KG1 (cell line): ENCODE measurements around the gene MST1R.
"Not testable (repeated sequence)": the region's sequence is repeated elsewhere in the genome, so short reads cannot be mapped to it uniquely, and the experiment has no call there.

ENCODE experiments used
- DNase-seq: peaks from one replicate; lab custom pipeline; 2025; lab: John Stamatoyannopoulos, UW

Gene MST1R

DNA sequence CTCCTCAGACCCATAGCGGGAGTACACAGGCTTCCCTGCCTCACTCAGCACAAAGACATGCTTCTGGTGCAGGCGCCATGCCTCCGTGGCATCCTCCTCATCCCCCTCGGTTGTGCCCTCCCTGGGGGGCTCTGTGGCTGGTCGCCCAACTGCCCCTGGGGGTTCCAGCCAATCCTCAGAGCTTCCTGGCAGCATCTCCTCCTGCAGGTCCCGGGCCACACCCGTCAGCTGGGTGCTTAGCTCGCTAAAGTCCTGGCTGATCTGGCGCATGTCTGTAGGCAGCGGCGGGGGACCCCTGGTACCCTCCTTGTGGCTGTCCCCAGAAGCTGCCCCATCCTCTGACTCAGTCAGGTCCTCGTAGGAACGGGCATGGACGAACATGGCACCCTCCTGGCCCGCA is 7.9 kb upstream of the MST1R start:
- no peak for DNase-seq

DNA sequence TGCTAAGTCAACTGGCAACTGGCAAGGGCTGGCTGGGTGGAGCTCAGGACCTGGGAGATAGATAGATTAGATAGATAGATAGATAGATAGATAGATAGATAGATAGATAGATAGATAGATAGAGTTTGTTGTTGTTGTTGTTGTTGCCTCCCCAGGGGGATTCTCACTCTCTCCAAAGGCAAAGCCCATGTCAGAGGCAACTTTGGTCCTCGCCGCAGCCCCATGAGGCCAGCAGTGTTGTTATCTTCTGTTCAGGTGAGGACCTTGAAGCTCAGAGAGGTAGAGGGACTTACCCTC is 7.4 kb upstream of the MST1R start:
- DNase-seq: no peak

DNA sequence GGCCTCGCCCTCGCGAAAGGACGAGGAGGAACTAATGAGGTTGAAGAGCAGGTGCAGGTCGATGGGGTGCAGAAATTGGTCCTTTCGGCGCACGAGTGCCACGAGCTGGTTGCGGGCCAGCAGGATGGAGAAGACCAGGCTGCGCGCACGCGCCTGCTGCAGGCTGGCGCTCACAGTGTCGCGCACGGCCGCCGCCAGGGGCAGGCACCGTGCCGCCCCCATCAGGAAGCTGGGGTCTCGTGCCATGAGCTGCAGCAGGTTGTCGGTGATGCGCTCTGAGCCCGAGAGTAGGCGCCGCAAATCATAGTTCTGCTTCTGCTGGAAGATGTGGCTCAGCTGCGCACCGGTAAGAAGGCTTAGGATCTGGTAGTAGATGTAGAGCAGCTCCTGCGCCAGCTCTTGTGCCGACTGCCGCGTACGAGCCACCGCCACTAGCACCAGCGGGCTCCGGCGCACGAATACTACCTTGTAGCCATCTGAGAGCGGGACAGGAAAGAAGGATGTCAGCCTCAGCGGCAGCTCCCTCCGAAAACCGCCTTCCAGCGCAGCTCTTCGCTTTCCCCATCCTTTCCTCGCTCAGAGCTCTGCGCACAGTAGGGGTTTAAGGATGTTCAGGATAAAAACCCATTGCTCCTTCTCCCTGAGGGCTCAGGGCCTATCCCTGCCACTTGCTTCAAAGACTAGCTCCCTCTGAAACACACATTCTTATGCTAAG is 6.9 kb upstream of the MST1R start:
- no peak for DNase-seq

DNA sequence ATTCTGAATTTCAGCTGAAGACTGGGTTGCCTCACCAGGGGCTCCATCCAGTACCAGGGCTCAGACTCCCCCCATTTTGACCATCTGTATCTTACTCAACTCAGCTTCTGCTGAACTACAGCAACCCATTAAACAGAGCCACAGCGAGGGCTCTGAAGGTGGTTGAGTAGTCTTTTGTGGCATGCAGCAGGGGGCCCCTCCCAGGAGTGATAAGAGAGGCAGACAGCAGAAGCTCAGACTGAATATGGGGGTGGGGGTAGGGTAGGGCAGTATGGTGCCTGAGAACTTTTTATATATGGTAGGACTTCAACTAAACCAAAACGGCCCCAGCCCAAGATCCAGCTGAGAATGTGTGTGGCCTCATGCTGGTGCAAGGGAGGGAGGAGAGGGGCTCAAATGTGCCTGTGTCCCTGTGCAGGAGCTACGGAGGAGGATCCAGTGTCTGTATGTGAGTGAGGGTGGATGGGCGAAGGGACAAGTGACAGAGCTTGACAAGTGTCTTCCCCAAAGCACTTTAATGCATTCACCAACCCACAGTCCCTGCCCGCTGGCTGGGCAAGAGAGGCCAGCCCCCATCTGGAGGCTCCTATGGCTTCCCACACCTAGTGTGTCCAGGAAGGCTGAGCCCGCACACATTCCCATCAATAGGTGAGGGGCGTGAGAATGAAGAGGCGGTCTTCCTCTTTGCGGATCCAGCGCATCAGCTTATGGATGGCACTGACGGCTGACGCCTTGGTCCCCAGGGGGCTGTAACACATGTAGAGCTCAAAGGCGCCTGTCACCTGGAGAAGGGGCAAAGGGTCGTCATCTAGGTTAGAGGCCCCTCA is 4.9 kb upstream of the MST1R start:
- no peak for DNase-seq

DNA sequence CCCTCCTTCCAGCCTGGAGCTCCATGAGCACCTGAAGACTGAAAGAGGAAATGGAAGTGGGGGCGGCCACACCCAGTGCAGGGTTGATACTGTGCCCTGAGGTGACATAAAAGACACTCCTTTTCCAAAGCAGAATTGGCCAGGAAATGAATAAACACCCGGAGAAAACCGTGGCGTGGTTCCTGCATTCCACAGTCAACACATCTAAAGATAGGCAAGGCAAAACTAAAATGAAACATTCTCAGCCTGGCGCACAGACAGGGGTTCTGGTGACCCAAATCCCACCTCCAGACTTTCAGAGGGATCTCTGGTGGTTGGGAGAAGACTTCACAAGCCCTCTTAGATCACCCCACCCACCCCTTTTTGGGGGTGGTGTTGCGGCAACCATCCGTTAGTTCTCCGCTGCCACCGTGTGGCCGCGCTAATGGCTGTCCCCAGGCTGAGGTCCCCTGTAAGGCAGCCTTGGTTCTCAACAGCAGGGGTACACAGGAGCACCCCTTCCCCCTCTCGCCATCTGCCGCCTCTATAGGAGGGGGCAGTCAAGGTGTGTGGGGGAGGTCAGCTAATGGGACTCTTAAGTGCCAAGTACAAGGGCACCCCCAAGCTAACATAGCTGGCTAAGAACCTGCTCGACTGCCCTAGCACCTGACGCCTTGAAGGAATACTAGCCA is 2.5 kb upstream of the MST1R start:
- no peak for DNase-seq

DNA sequence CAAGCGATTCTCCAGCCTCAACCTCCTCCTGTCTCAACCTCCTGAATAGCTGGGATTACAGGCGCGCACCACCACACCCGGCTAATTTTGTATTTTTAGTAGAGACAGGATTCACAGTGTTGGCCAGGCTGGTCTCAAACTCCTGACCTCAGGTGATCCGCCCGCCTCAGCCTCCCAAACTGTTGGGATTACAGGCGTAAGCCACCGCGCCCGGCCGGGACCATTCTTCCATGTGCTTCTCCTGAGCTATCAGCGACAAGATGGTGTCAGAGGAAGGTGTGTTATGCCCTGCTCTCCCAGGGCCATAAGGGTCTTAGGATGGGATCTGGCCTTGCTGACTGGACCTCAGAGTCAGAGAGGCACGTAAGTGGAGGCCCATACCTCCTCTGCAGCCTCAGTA is 775 bp upstream of the MST1R start:
- DNase-seq: not testable (repeated sequence)

DNA sequence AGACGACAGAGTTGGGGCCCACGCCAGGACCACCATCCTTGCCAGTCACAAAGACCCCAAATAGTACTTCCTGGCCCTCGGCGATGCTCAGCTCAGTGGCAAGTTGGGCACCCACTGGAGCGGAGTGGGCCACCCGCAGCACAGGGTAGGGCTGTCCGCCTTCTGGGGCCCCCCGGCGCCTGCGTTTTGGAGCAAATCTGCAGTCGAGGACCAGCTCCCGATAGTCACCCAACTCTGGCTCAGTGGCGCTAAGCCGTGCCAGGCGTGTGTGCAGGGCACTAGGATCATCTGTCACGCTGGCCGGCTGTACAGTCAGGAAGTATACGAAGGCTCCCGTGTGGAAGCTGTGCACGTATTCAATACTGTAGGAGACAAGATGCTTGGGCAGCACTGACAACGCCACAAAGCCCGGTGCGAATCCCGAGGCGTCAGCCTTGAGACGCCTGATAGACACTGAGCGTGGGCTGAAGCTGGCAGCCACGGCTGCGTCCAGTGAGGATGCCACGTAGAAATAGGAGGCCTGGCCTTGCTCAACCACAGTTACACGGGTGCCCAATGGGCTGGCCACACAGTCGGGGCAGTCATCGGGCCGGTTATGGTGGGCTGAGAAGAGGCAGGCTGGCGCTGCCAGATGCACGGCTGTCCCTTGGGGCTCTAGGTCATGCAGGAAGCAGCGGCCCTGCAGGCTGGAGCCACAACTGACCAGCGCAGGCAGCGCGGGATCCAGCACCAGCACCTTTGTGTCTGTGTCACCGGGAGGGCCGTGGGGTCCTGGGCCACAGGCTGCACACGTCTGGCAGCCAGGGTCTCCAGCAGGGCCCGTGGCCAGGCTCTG is 945 bp downstream of the MST1R start:
- no peak for DNase-seq

DNA sequence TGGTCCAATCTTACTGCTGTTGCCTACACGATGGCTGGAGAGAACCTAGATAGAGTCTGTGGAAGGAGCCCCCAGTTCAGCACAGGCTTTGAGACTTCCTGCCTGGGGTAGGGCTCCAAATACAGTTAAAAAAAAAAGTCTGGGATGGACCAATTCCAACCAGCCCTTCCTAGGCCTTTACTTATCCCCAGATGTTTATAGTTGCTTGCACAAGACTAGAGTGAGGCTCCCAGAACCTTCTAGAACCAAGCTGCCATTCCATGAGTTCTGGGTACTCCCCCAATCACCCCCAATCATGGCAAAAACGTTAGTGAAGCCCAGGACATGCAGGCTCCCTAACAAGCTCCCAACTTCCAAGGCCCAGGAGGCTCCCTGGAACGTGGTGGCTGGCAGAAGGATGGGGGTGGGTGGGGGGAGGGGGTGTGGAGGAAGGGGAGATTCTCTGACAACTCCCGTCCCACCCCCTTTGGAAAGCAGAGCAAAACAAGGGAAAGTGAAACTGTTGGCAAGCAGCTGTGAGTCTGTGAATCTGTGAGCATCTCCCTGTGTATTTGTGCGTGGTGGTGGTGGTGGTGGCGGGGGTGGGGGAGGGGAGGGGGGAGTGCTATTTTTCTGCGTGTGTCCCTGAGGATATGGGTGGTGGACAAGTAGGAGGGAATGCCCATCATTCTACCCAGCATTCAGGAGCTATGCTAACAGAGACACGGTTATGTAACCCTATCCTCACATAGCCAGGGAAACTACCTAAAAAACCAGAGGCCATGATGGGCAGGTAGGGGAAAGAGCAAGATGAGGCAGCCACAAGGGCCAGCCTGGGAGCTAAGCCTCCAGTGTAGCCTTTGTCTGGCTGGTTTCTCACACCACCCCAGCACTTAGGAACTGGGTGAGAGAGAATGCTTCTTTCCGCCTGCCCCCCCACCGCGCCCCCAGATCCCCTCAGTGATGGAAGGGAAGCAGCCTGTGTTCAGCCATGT is 2.0 kb downstream of the MST1R start:
- no peak for DNase-seq

DNA sequence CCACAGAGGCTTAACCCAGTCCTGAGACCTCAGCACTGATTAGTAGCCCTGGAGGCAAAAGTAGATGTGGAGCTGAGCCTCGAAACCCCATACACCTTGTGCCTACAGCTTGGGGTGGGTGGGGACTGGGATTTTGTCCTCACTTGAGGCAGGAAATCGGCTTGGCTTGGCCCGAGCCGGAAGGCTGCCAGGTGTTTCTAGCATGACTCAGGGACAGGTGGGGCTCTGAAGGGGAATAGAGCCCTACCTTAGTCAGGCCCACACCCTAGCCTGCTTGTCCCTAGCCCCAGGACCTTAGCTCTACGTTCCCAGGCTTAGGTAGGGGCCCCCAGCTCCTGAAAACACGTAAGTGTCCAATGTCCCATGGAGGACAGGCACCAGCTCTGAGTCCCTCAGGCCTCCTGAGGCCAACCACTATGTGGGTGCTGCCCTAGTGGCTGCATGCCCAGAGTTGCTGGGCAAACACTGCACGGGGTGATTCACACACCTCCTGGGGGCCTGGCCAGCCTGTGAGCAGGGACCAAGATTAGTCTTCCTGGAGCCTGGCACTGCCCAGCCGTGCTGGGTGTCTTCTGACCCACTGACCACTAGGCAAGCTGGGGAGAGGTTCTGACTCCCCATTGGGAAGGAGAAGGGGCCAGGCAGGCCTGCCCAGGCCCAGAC is 3.1 kb downstream of the MST1R start:
- DNase-seq: no peak

DNA sequence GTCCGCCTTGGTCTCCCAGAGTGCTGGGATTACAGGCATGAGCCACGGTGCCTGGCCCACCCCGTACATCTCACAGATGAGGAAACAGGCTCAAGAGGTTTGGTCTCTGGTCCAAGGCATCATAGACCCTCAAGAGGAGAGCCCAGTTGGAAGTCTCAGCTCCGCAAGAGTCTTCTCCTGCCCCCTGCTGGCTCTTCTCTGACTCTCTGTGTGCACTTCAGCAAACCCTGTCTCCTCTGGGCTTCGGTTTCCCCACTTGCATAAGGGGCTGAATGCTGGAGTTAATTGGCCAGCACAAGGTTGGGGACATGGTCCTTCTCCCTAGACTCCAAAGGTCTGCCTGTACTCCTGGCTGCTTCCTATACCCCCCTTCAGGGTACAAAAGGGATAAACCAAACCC is 3.9 kb downstream of the MST1R start:
- no peak for DNase-seq

DNA sequence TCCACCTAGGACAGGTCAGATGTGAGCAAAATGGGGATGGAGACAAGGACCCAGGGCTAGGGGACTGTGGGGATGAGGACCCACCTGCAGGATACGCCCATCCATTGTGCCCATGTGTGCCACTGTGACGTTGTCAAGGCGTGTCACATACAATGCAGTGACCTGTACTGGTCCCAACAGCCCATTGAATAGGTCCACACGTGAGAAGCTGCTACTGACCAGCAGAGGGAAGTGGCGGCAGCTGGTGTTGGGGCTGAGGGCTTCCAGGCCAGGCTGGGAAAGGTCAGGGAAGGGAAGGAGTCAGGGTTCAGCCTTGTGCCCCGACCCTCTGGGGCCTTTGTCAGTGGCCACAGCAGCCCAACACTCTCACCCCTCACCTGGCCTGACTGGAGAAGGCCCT is 4.7 kb downstream of the MST1R start:
- DNase-seq: no peak

DNA sequence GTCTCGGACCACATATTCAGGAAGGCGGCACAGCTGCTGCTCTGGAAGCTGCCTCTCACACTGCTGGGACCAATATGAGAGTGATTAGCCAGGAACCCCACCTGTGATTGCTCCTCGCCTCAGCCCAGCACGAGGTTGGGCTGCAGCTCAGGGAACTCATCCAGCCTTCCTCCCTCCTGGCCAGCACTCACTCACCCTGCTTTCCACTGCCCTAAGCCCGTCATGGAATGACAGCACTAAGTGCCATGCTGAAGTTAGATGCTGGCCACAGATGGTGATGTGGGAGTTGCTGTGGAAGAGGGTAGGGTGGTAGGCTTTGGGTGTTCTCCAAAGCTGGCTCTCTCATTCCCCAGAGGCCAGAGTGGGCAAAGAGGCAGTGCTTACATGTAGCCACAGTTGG is 7.3 kb downstream of the MST1R start:
- no peak for DNase-seq

DNA sequence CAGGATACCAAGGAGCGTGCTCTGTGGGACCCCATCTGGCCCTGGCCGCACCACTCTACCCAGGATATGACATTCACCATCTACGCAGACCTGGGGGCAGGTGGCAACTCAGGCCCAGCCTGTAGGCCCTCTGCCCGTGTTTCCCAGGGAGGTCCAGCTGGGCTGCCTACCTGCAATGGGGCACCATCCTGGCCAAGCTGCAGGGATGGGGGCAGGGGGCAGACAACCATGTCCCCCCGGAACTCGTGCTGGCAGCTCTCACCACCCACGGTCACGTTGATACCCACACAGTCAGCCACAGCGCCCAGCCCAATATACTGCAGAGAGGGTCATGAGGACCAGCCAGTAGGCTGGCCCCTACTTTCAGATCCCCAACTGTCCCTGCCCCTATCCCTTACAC is 7.9 kb downstream of the MST1R start:
- DNase-seq: no peak

DNA sequence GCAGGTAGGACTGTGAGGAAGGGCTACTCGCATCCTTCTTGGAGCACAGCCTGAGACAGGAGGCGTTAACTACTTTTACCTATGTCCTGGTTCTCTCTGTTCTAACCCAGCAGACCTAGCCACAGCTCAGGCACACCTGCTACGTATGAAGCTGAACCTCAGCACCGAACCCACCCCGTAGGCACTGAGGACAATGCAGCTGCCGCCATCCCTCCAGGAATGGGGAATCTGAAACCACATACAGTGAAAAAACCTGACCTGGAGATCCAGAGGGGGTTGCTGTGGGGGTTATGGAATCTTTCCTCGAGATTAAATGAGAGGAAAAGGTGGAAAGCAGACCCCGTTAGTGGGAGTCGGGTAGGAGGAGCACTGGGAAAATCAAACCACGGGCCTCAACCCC is 14.4 kb downstream of the MST1R start:
- no peak for DNase-seq

DNA sequence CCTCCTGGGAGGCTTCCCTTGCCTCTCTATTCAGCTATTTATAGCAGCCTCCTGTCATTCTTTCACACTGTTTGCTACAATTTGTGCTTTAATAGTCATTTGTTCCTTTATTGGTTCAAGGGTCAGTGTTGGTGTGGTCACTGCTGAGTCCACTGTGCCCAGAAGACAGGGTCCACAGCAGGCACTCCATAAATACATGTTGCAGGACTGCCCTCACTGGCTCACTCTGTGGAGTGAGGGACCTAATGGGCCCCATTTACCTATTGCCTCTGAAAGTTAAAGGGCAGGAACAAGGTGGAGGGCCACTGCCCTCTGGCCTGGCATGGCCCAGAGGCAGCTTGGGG is 16.8 kb downstream of the MST1R start:
- no peak for DNase-seq

DNA sequence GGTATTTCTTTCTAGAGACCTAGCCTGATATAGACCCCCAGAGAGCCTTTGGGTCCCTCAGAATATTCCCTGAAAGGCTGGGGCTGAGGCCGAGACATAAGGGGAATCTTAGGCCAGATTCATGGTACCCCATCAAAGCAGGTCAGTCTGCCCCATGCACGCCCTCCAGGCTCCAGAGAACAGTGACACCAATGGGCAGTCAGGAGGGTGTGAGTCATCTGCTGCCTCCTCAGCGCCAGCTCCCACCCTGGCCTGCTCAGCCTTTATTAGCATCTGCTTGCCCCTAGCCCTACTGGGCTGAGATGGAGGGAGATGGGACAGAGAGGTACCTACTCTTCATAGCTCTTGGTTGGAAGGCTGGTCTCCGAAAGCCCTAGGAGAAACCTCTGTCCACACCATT is 19.7 kb downstream of the MST1R start:
- no peak for DNase-seq

DNA sequence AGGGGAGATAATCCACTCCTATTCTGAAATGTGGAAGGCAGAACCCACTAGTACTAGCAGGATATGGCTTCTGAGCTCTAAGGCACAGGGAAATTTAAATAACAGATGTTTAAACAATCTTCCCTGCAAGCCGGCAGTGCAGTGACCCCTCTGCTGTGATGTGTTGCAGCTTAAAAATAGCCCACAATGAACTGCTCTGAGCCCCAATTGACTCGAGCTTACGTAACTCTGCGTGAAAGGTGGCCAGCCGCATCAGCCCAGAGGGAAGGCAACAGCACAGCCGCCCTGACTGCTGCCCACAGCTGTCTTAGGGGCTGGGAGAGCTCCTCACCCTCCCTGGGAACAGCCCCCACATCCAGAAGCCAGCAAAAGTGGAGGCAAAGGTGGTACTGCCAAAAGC is 21.5 kb downstream of the MST1R start:
- no peak for DNase-seq

DNA sequence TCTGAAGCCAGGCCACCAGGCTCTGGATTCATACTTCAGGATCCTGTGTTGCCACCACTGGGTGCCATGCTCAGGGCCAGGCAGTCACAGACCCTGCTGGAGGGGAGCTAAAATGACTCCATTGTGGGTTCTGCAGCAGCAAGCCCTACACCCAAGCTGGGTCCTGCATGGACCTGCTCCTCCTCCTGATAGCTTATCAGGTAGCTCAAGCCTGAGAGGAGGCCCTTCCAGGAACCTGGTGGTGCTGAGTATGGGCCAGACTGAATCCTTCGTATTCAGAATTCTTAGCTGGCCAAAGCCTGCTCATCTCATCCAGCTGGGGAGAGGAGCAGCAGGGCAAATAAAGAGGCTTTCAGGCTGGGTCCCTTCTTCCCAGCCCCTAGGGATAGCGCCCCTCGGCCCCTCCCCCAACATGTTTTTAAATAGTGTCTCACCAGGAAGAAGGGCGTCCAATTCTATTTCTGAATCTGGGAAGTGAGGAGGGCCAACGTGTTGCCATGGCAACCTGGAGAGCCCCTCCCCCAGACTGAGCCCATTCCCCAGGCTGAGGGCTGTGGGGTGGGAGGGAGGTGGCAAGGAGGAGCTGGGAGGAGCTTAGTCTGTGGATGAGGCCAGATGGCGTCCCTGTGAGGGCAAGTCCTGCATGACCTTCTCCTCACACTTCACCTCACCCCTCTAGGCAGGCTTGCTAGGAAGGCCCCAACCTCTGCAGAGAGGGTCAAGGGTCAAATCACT is 22.9 kb downstream of the MST1R start:
- no peak for DNase-seq

DNA sequence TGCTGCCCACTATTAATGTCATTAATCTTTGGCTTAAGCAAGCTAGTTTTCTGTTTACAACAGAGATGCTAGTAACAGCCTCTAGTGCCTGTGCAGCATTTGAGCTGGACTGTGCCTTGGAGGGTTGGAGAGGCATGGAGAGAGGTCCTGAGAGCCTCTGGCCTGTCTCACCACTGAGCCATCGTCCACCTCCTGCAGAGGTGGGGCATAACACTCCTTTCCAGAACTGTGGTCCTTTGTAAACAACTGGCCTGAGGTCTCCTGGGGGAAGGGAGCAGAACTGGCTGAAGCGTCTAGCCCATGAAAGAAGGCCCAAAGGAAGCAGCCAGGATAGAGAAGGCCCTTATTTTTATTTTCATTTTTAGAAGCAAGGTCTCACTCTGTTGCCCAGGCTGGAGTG is 24.0 kb downstream of the MST1R start:
- no peak for DNase-seq

DNA sequence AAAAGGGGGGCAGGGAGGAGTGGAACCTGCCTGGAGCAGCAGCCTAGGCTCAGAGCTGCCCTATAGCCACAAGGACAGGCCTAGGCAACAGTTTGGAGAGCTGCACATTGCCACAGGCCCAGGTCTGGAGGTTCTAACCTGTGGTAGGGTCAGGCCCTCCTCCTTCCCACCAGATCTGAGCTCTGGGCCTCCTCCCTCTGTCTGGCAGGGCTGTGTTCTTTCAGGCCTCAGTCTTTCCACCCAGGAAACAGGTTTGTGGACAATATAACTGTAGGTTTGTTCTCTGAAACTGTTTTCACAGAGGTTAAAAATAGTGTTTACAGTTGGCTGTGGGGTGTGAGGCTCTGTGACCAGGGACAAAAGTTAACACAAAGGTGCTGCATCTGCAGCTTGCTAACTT is 25.0 kb downstream of the MST1R start:
- DNase-seq: no peak
